CD1c-positive myeloid dendritic cell (primary cell): ENCODE data around the gene LHX3.

ENCODE experiments used
- DNase-seq: peaks from one replicate; pipeline ENCODE4 v3.0.0-alpha.2; 2016; ENCODE audit errors: extremely low spot score

The LHX3 gene

DNA sequence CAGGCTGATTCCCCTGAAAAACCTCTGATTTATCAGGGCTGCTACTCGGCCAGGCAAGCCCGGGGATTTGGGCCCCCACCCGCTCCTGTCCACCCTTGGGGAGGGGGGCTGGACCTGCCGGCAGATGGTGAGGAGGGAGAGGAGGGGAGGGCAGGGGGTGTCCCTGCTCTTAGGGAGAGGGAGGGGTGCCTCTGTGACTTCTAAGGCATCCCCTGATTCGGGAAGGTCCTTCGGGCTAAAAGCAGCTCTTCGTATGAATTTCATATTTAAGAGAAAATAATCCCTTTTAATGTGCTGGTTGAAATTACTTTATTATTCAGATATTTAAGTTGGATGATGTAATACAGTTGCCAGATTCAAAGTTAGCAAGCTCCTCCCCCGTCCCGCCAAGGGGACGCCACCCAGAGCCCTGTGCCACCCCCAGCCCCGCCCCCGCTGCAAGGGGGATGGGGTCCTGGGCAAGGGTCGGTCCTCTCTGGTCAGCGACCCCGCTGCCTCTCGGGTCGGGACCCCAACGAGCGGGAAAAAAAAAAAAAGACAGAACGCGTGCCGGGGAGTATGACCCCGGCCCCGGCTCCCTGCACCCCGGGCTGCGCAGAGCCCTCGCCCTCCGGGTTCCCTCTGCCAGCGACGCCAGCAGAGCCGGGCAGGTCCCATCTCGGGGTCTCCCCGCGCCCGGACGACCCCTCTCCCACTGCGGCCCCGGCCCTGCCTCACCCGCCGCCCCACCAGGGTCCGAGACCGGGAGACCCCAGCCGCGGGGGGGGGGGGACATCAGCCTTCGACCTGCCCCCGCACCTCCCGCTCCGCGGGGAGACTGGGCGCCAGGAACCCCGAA is 12.4 kb downstream of the LHX3 start:
- no peak for DNase-seq

DNA sequence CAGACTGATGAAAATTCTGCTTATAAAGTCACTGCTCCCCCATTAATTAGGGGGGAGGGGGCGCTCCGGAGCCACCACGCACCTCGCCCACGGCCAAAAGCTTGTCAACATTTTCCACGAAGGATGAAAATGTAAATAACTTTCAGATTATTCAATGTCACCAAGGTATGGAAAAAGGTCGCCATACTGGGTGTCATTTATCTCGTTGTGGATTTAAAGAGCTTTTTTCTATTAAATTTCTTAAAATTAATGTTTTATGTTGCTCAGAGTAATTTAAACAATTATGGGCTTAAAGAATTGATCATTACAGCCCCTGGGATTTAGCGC is 13.0 kb downstream of the LHX3 start:
- no peak for DNase-seq

DNA sequence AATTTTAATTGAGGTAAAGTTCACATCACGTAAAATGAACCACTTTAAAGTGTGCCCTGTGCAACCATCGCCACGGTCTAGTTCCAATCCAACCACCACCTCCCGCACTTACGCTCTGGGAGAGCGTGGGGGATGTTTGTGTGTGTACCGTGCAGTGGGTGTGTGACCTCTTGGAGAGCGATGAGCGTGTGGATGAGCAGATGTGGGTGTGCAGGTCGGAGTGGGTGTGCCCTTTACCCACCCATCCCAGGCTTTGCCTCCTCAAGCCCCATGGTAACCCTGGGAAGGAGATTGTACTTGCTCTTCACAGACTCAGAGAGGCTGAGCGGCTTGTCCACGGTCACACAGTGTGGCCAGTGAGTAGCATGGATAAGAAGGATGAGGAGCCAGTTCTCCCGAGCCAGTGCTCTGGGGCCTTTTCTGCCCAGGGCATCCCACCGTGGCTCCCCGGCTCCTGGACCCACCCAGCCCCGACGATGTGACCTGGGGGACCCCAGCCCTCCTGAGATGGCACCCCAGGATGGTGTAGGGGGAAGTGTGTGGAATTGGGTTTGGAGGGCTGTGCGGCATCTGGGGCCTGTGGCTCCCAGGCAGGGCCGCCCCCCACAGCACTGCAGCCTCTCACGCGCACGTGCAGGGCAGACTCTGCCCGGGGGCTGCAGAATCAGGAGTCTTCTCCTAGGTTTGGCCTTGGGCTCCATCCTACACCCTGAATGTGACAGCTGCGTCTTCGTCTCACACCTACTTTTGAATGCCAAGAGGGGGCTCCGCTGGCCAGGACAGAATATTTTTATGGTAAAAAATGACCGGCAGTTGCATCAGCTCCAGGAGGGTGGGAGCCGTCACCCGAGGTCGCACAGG is 13.6 kb downstream of the LHX3 start:
- DNase-seq = no peak

DNA sequence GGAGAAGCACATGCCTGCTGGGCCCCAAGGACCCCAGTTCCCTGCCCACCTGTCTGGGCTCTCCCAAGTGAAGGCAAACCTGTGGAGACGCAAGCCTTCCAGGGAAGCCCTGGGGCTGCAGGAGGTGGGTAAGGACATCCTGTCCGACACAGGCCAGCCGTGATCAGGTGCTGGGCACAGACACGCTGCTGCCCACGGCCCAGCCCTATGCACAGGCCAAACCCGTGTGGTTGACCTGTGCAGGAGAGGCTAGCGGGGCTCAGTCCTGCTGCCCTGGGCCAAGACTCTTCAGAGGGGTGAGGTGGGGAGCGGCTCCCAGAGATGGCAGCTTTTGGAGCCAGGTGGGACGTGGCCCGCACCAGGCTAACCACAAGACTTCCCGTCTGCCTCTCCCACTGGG is 14.3 kb downstream of the LHX3 start:
- DNase-seq = no peak

DNA sequence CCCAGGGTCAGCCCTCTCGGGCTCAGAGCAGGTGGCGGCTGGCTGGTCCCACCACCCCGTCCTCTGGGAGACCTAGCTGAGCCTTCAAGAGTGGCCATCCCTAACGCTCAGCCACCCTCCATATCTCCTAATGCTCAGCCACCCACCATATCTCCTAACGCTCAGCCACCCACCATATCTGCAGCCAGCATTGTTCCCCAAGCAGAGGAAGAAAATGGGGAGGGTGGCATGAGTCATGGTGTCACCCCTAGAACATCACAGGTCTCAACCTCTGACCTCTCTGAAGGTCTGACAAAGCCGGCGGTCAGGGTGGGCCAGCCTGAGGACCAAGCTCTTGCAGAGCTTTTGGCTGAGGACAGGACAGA is 14.7 kb downstream of the LHX3 start:
- no peak for DNase-seq

DNA sequence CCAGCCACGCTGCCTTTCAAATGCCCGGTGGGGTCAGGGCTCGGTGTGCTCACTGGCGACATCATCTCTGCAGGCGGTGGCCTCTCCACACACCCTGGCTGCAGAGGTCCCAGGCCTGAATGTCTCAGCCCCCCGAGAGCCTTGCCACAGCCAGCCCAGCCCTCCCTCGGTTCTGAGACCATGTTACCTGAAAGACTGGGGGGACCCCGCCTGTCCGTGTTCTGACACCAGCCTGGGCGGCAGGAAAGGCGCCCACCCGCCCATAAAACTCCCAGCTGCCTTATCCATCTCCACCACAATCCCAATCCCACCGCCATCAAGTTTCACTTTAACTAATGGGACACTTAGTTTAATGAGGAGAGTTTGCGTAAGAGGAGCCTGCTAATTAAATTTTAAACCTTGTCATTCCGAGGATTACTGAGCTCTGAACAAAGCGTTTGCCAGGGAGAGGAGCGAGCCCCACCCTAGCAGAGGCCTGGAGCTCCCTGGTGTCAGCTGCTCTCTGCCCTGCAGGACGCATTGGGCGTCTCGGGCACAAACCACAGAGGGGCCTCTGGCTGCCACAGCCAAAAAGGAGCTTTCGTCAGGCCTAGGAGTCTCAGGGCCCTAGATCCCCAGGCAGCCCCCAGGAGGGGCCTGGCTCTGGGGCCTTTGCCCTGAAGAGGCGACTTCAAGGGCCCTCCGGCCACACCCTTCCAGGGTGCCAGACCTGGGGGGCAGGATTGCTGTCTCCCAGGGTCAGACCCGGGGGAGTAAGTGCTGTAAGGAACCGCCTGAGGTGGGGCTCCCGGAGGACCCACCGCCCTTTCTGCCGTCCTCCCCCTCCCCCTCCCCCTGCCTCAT is 15.3 kb downstream of the LHX3 start:
- DNase-seq = no peak

DNA sequence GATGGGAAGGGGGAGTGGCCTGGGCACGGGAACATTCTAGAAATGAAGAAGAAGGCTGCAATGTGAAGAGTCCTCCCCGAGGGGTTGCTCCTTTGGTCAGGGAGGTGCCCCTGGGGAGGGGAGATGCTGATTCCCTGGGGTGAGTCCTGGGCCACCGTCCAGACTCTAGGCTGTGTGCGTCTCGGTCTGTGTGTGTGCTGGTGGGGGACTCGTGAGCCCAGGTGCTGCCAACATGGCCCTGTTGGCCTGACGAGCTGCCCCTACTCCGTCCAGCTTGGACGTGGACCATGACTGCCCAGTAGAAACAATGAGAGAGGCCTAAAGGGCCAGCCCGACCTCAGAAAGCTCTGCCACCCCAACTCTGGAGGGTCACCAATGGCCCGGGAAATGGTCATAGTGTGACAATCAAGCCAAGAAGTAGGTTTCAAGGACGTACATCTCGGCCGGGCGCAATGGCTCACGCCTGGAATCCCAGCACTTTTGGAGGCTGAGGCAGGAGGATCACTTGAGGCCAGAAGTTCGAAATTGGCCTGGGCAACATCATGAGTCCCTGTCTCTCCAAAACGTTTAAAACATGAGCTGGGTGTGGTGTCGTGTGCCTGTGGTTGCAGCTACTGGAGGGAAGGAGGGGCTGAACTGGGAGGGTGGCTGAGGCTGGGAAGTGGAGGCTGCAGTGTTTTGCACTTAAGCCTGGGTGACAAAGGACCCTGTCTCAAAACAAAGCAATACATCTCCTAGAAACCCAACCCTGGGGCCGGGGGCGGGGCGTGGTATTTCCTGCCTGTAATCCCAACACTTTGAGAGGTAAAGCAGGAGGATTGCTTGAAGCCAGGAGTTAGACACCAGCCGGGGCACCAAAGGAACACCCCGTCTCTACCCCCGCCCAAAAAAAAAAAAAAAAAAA is 17.0 kb downstream of the LHX3 start:
- DNase-seq = no peak

DNA sequence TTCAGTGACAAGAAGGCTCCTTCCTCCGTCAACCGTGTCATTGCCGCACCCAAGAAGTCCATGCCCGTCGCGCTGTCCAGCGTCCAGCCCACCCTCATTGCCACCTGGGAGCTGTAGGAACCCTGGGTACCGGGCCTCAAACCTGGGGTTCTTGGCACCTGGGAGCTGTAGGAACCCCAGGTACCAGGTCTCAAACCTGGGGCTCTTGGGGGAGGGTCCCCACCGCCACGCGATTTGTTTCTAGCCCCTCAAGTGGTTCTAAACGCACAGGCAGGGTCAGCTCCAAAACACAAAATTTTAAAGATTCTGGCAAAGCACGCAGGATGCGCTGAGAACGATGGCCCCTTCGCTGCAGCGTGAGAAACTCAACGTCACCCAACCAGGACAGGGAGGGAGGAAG is 17.7 kb downstream of the LHX3 start:
- DNase-seq = no peak

DNA sequence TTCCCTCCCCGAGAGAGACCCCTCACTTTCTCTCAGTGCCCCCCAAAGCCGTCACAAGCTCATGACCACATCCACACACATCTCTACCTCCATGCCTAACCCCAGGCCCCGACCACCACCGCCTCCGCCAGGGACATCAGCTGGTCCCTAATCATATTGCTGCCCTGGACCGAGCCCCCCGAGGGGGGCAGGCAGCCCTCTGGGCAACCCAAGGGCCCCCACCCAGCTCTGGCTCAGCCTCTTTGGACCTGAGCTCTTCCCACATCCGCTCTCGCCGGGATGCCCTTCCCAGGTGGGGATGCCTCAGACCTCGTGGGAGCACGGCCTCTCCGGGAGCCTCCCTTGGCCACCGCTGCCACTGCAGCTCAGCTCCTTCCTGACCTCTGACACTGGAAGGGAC is 18.5 kb downstream of the LHX3 start:
- no peak for DNase-seq

DNA sequence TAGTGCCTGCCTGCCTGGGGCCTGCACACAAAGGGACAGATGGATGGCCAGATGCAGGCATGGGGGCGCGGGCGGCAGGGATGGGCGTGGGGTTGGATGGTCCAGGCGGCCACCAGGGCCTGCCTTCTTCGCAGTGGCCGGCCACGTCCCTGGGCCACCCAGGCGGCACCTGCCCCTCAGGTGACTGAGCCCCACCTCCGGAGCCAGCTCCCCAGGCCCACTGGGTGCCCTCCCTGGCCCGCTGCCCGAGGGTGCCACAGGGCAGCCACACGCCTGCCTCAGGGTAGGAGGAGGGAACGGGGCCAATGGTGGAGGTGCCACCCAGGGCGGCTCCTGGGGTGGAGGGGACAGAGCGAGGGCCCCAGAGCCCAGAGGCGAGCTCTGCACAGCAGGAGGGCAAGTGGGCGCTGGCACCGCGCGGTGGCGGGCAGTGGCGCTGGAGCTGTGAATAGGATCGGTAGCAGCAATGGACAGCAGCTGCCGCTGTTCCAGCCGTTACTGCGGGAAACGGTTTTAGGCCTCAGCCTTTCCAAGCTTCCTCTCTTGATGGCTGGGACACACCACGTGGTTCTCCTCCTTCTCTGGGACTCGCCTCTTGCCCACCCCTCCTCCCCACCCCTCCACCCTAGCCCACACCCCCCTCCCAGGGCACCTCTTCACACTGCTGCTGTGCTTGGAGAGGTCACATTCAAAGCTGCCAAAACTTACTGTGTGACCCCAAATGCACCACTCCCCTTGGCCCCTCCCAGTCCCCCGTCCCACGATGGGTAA is 19.1 kb downstream of the LHX3 start:
- DNase-seq = no peak

DNA sequence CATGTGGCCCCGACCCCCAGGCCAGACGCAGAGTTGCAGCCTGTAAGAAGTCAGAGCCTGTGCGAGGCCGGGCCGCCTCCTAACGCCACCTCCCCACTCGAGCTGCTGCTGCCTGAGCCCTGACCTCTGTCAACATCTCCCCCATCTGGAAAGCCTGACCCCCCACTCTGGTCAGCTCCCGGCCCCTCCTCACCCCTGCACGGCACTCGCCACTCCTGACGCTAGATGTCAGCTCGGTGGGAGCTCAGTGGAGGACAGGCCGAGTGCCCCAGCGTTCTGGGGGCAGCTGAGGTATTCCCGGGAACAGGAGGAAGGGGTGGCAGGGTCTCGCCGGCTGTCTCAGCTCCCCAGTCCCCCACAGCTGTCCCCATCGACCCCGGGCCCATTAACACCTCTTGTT is 19.9 kb downstream of the LHX3 start:
- no peak for DNase-seq

DNA sequence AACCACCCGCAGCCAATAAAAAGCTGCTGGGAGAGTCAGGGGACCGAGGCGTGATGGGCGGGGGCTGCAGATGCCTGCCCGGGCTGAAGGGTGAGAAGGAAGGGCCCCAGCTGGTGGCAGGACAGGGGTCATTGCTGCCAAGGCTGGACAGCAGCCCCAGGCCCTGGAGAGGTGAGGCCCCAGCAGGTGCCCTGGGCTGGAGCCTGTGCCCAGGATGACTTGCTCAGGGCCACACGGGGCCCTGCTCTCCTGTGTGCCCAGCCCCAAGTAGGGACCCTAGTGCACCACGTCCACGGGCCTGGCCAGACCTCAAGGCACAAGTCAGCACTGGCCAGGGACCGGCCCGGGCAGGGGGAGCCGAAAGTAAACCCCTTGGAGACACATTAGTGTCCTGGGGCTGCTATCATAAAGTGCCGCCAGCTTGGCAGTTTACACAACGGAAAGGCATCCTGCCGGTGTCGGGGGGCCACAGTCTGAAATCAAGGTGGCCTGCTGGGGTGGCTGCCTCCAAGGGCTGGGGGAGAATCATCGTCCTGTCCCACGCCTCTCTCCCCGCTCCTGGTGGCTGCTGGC is 22.0 kb downstream of the LHX3 start:
- no peak for DNase-seq

DNA sequence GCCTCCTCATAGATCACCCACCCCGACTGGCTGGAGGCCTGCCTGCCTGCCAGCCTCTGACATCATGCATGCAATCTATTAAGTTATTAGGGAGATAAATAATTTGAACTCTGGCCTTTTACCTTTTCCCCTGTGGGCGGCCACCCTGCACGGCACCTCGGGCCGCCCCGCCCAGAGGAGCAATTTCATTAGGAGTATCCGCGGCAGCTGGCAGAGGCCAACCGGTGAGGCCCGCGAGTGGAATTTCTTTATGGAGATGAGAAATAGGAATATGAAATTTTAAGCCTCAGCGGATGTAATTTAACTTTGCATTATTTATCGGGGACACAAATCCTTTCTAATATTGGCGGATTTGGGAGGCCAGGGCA is 22.5 kb downstream of the LHX3 start:
- no peak for DNase-seq

DNA sequence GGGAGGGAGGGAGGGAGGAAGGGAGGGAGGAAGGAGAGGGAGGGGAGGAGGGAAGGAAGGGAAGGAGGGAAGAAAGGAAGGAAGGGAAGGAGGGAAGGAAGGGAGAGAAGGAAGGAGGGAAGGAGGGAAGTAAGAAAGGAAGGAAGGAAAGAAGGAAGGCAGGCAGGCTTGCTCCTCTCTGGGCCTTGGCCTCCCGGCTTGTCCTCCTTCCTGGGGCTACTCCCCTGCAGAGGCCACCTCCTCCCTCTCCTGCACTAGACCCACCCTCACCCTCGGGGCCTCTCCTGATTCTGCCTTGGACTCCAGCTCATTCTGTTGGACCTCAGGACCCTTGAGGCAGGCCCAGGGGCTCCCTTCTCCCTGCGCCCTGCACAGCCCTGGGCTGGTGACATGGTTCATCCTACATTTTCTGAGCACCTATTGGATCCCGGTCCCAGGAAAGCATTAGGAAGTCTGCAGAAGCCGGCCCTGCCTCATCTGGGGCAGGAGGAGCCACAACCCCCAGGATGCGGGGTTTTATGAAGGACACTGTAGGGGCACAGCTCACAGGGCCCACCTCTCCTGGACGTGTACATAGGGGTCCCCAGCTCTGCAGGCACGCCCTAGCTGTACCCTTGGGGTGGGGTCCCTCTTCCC is 23.0 kb downstream of the LHX3 start:
- DNase-seq = no peak

DNA sequence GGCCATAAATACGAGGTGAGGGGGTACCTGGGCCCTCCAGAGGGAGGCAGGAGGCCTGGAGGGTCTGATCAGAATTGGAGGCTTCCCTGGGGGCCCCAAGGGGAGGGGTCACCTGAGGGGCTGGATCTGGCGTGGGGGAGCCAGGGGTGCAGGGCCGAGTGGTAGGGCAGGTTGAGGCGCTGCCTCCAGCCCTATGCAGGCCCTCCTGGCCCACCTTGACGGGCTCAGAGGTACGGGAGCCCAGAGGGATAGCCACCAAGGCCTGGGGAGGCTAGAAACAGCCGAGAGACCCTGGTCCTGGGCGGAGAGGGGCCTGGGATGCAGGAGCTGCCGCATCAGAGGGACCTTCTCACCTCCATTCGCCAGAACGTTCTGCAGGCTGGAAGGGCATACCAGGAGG is 24.3 kb downstream of the LHX3 start:
- no peak for DNase-seq

DNA sequence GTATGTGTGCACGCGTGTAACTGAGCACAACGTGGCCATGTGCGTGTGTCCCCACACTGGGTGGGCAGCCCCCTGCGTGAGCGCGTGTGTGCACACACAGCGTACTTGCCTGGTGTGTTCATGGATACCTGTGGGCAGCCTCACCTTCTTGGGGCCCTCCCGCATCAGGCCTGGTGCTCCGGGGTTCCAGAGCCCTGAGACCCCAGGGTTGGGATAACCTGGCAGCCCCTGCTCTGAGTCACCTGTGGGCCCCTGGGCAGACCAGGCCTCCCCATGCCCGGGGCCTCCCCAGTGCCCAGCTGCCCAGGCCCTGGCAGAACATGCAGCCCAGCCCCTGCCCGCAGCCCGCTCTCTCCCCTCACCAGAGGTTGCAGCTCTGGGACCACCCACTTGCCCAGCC is 25.2 kb downstream of the LHX3 start:
- no peak for DNase-seq

DNA sequence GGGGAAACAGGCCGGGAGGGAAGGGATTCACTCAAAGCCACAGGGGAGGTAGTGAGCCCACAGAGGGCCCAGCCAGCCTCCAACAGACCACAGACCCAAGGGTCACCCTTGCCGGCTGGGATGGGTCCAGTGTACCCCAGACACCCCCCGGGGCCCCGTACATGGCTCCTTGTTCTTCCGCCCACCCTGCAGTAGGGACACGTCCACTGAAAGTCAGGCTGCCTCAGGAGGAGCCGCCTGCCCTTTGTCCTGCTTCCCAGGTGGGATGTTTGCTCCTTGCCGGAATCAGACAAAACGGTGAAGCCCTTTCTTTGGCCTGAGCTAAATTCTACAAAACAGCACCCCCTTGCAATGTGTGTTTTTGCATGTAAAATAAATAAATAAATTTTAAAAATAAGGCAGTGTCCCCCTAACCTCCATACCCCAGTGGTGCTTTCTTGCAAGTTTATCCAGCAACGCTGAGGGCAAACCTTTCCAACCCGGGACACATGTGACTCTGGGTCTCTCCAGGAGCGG is 25.8 kb downstream of the LHX3 start:
- no peak for DNase-seq

DNA sequence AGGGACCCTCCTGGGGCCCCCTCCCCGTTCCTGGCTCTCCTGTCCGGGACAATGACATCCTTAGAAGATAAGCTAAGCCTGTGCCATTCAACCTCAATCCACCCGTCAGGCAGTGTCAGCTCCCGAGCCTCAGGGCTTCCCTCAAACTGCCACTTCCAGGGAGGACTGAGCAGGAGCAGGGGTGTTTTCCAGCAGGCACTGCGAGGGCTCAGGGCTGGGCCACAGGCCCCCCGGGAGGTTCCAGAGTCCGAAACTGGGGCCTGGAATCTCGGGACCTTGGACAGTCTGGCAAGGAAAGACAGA is 26.2 kb downstream of the LHX3 start:
- no peak for DNase-seq

DNA sequence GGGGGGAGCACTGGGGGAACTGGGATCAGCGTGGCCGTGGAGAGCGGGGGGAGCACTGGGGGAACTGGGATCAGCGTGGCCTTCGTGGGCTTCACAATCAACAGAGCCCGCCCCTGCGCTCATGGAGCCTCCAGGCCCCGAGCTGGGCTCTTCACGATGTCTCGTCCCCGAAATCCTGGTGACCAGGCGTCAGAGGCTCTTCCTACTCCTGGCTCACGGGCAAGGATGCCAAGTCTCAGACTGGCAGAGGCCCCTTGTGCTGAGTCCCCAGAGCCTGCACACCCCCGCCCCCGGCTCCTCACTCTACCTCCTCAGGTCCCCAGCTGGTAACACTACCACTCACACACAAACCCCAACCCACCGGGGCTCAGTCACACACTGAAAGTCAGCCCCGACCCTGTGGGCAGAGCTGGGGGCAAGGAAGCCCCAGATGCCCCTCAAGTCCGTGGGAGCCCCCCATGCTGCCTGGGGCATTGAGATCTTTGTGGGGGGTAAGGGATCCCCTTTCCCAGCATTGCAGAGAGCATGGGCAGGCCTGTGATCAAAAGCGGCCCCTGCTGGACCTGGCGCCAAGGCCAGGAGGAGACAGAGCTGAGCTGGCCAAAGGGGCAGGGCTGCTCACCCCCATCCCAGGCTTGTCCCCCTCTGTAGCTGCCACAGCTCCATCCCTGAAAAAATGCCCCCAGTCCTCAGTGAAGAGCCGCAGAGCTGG is 26.7 kb downstream of the LHX3 start:
- DNase-seq = no peak
